ENCODE data around the gene TKFC. TPM values are rescaled to one million over a fixed set of nuclear protein-coding genes. Genes with fewer than 3 reads are reported as not detected.

The TKFC gene
- total and polyA plus RNA-seq, 12 donors: 66.9 to 603 (median 252) TPM

DNA sequence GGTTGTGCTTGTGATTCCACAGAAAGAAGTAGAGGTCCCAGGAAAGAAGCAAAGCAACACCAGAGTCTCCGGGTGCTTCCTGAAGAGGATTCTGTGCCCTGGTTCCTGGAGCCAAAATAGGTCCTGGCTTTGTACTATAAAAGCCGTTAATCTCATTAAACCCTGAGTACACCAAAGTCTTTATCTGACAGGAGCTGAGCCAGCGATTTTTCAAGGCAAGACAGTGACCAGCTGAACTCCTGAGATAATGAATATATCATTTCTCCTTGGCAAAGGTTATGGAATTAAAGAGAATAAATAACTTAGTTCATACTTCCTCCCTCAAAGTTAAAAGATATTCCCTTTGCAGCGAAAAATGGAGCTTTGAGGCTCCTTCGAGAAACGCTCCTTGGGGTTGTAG, 34.4 kb downstream of the TKFC start:
- H3K9me3 ChIP-seq (replicated peaks in 1 of 3): no peaks in the 10 kb centered on the region
- peak in 1 of 2 donors; percentile 16 for TF ChIP-seq POLR2A (IDR thresholded peaks at IDR 0.05)
- TF ChIP-seq, protein P1, sequence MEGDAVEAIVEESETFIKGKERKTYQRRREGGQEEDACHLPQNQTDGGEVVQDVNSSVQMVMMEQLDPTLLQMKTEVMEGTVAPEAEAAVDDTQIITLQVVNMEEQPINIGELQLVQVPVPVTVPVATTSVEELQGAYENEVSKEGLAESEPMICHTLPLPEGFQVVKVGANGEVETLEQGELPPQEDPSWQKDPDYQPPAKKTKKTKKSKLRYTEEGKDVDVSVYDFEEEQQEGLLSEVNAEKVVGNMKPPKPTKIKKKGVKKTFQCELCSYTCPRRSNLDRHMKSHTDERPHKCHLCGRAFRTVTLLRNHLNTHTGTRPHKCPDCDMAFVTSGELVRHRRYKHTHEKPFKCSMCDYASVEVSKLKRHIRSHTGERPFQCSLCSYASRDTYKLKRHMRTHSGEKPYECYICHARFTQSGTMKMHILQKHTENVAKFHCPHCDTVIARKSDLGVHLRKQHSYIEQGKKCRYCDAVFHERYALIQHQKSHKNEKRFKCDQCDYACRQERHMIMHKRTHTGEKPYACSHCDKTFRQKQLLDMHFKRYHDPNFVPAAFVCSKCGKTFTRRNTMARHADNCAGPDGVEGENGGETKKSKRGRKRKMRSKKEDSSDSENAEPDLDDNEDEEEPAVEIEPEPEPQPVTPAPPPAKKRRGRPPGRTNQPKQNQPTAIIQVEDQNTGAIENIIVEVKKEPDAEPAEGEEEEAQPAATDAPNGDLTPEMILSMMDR (IDR thresholded peaks at IDR 0.05): no peak
- H3K27ac ChIP-seq: peak overlapping the region; percentile 65 to 98 (median 86)
- H3K4me1 ChIP-seq (replicated peaks in 1 of 2): peaks cover 54 to 81% of the 10 kb centered on the region in 2 donors
- no peaks in the 10 kb centered on the region for H3K27me3 ChIP-seq
- intact Hi-C loops (cut with DNase I): no loop called here
- no peak overlapping the region for H3K4me3 ChIP-seq
- peak in 5 of 7 donors; percentile 64 to 83 (median 67) for DNase-seq
- H3K36me3 ChIP-seq (replicated peaks in 1 of 2): peaks cover 0 to 51% of the 10 kb centered on the region in 2 donors
- 23 to 36% (median 33%) methylated on average over 6 of the region's 6 CpGs for WGBS, 4 donors

DNA sequence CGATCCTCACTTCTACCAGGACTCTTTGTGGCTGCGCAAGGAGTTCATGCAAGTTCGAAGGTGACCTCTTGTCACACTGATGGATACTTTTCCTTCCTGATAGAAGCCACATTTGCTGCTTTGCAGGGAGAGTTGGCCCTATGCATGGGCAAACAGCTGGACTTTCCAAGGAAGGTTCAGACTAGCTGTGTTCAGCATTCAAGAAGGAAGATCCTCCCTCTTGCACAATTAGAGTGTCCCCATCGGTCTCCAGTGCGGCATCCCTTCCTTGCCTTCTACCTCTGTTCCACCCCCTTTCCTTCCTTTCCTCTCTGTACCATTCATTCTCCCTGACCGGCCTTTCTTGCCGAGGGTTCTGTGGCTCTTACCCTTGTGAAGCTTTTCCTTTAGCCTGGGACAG, 35.6 kb downstream of the TKFC start:
- peaks cover 56 to 85% of the 10 kb centered on the region in 2 donors for H3K4me1 ChIP-seq (replicated peaks in 1 of 2)
- no peak overlapping the region for H3K4me3 ChIP-seq
- no peak for DNase-seq
- TF ChIP-seq POLR2A (IDR thresholded peaks at IDR 0.05): no peak
- TF ChIP-seq, protein P1 (IDR thresholded peaks at IDR 0.05): no peak
- peaks cover 0 to 51% of the 10 kb centered on the region in 2 donors for H3K36me3 ChIP-seq (replicated peaks in 1 of 2)
- peak overlapping the region in 4 of 5 donors; percentile 77 to 98 (median 90) for H3K27ac ChIP-seq
- intact Hi-C loops (cut with DNase I): no loop called here
- WGBS, 4 donors: 90 to 93% (median 90%) methylated on average over 7 of the region's 7 CpGs
- no peaks in the 10 kb centered on the region for H3K9me3 ChIP-seq (replicated peaks in 1 of 3)
- no peaks in the 10 kb centered on the region for H3K27me3 ChIP-seq

GRCh38 chr11:61369372-61370348, 36.6 kb downstream of the TKFC start:
- peaks cover 0 to 45% of the 10 kb centered on the region in 2 donors for H3K36me3 ChIP-seq (replicated peaks in 1 of 2)
- H3K27me3 ChIP-seq: no peaks in the 10 kb centered on the region
- no peak overlapping the region for H3K4me3 ChIP-seq
- no peaks in the 10 kb centered on the region for H3K9me3 ChIP-seq (replicated peaks in 1 of 3)
- 42 to 57% (median 51%) methylated on average over 8 to 9 of the region's 9 CpGs for WGBS, 4 donors
- peak; percentile 80 to 97 (median 95) for DNase-seq
- peaks cover 51 to 76% of the 10 kb centered on the region in 2 donors for H3K4me1 ChIP-seq (replicated peaks in 1 of 2)
- H3K27ac ChIP-seq: peak overlapping the region; percentile 61 to 98 (median 86)
- peak in 1 of 2 donors; percentile 42 for TF ChIP-seq POLR2A (IDR thresholded peaks at IDR 0.05)
- TF ChIP-seq, protein P1 (IDR thresholded peaks at IDR 0.05): no peak
- intact Hi-C loops (cut with DNase I): no loop called here

DNA sequence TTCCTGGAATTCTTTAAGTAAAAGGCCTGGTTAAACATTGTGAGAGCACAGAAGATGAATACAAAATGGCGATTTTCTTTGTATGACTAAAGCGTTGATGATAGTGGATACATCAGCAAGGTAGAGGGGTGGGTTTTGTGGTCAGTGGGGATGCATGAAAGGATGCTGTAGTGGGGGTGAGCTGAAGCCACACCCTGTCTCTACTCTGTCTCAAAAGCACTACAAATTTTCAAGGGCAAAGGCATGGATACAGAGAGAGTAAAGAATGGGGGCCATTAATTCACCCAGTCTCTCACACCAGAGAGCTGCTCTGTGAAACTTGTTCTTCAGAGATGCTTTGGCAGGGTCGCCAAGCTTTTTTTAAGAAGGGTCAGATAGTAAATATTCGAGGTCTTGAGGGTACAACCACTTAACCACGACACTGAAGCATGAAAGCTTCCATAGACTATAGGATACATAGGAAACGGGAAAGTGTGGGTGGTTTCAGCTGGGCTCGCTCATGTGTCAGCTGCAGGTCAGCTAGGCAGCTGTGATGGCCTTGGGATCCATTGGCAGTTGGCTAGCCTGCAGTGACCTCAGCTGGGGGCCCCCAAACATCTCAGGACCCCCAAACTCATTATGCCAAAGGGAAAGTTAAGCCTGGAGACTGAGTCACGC, 37.4 kb downstream of the TKFC start:
- no peak for DNase-seq
- TF ChIP-seq, protein P1 (IDR thresholded peaks at IDR 0.05): no peak
- TF ChIP-seq POLR2A (IDR thresholded peaks at IDR 0.05): no peak
- Histone ChIP-seq H3K27me3 (no peaks in the 10 kb centered on the region), H3K27ac (peak overlapping the region; percentile 61 to 98 (median 86)), H3K36me3 (replicated peaks in 1 of 2) (peaks cover 0 to 39% of the 10 kb centered on the region in 2 donors), H3K9me3 (replicated peaks in 1 of 3) (no peaks in the 10 kb centered on the region), H3K4me1 (replicated peaks in 1 of 2) (peaks cover 51 to 72% of the 10 kb centered on the region in 2 donors), H3K4me3 (no peak overlapping the region)
- intact Hi-C loops (cut with DNase I): no loop called here
- 81 to 91% (median 85%) methylated on average over 8 of the region's 8 CpGs for WGBS, 4 donors

All from adrenal gland (tissue), 12 donors.